GM21447 (cell line): ENCODE data around the gene OTOR.
A peak's percentile ranks its signal among the peaks of the same experiment; 100 is the strongest.

Source experiments
- ATAC-seq: cut with Tn5 transposase; IDR thresholded peaks from one replicate; pipeline ENCODE4 v1.9.1; 2021; ENCODE audit not compliant: unreplicated experiment

The OTOR gene, protein sequence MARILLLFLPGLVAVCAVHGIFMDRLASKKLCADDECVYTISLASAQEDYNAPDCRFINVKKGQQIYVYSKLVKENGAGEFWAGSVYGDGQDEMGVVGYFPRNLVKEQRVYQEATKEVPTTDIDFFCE

DNA sequence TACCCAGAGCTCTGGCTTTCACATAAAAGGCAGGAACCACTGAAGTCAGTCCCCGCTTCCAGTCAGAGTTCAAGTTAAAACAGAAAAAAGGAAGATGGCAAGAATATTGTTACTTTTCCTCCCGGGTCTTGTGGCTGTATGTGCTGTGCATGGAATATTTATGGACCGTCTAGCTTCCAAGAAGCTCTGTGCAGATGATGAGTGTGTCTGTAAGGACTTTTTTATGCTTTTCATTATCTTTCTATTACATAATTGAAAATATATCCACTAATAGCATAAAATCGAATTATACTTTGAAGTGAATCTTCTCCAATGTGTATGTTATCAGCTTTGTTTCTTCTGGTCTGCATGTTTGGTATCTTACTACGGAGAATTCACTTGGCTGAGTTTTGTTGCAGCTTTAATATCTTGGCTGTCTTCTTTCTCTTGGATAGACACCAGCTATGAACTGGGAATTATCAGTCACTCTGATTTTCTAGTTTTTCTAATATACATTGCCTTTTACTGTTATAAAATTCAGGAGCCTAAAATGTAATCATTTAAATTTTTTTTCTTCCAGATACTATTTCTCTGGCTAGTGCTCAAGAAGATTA is at the start of gene OTOR:
TSS of gene OTOR (plus strand) at position 51 of the 593 bp plus-strand sequence. CDS start at position 95, 44 bp downstream.
- ATAC-seq: no peak

DNA sequence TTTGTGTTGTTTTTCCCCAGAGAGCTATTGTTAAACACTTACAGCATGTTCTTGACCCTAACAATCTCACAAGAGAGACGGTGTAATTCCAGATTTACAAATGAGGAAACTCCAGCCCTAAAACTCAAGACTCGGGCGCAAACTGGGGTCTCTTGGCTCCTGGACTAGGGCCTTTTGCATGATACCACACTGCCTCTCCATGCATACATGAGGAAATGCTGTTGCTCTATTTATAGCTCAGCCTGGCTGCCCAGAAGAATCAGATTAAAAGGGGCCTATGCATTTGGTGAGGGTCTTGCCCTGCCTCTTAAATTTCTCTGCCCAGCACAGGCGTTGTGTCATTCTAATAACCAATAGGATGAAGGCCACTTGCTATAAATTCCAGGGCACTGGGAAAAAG is 48.9 kb upstream of the OTOR start:
- no peak for ATAC-seq

DNA sequence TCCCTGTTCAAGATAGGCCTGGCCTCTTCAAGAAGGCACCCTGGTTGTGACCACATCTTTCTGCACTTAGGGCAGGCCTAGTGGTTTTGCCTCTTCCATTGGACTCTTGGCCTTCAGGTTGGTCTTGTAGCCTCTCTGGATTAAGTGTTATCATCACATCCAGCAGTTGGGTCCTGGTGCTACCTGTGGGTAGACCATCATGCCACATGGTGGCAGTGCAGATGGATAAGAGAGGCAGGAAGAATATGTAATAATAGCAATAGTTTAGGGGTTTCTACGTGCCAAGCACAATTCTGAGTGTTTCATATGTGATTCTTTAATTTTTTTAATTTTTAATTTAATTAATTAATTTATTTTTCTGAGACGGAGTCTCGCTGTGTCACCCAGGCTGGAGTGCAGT is 46.9 kb upstream of the OTOR start:
- ATAC-seq: no peak

DNA sequence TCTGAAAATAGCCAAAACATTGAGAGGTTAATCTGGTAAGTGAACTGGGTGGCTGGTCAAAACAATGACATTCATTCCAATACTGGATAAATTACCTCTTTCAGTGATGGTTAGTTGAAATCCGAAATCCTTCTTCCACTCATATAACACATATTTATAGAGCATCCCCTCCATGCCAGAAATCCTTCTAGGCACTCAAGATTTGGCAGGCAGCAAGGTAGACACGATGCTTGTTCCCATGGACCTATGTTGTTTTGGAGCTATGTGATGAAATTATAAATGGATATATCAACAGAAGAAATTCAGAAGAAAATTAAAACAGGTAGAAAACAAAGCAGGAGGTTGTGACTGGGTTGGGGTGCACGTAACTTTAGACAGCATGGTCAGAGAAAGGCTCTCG is 44.6 kb upstream of the OTOR start:
- no peak for ATAC-seq

DNA sequence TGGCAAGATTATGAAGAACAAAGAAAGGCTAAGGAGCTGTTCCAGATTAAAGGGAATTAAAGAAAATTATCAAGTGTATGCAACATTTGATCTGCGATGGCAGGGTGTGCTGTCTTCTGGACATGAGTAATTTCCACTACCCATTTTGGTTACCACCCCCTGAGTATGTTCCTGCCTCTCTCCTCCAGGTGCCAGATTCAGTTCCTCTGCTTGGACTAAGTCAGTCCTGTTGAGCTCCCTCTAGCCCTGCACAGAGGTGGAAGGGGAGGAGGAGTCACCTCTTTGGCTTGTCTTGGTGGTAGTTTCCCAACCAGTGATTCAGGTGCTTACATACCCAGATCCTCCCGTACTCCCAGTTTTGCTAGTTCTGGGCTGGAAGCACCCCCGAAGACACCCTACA is 40.5 kb upstream of the OTOR start:
- ATAC-seq: no peak

DNA sequence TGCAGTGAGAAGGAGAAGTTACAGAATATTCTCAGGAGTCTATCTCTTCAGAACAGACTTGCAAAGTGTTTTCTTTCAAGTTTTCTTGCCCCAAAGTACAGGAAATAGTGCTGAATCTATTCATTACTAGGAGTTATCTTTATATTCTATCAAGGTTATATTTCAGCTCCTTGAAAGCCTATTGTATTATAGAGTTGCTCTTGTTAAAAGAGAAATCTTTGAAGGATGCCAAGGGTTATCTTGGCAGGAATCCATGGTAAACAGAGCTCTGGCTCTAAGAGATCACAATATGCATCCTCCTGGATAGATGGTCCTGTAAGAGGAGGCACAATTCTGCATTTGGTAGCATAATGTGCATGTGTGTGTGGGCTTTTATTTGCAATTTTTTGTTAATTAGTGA is 39.6 kb upstream of the OTOR start:
- no peak for ATAC-seq

DNA sequence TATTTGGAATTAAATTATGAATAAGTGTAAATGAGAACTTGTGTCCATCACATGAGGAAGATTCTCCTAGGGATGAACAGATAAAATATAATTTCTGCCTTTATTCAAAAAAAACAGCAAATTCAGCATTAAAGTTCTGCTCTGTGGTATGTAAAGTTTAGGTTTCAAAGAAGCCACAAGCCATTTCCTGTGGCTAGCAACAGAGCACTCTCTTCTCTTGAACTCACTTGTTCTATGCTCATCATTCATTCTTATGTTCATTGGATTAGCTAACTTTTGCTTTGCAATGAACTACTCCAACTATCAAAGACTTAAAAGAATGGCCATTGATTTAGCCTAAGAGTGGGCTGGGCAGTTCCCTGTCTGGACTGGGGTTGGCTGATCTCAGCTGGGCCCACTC is 39.1 kb upstream of the OTOR start:
- ATAC-seq: peak; percentile 88

DNA sequence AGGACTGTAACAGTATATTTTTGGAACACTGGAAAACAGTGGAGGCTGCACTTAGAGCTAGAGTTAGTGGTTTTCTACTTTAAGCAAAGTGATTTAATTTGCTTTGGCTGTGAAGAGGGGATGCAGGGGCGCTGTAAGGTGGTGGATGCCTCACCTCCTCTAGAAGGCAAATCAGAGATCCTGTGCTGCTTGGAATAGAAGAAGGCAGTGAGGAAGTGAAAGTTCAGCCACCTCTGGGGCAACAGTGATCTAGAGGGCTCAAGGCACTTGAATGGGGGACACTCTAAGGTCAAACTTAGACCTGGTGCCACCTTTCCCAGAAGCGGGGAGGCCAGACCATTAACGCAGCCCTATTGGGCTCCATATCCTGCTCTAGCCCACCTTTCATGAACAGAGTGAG is 37.4 kb upstream of the OTOR start:
- ATAC-seq: peak; percentile 57

DNA sequence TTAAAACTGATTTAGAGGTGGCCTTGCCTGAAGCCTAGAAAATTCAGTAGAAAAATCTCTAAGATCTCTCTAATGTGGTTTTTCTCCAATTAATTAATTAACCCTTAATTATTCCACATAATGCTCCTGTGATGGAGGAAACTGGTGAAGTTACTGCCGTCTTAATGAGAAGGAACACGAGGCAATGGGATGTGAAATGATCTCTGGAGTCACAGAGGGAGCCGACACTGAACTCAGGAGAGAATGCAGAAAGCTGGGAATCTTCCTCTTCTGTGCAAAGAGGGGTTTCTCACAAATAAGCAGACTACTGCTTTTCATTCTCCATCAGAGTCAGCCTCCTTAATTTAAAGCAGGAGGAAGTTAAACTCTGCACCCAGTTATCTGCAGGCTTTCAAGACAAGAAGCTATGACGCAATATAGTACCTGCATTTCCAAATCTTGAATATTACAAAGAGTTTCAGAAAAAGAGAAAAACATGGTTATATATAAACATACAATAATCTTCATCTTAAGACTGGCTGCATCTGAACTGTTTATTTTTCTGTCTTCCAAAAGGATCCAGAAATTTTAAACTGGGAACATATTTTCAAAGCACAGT is 36.4 kb upstream of the OTOR start:
- no peak for ATAC-seq

DNA sequence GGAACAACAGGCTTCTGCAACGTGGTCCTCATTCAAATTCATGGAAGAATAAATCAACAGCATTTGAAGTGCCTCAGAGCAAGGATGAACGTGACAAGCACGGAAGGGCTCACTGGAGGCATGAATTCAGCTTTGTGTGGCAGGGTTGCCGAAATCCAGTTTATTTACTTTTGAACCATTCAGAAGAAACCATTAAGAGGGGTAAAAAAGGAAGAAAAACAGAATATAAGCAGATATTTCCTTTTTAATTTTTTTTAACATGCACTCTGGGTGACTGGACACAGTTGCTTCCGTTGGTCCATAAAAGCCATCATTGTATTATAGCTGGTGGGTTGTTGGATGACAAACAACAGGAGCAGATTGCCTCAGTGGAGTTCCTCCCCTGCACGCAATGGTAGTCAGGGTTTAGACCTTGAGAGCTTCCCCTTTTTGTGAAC is 35.6 kb upstream of the OTOR start:
- ATAC-seq: no peak

DNA sequence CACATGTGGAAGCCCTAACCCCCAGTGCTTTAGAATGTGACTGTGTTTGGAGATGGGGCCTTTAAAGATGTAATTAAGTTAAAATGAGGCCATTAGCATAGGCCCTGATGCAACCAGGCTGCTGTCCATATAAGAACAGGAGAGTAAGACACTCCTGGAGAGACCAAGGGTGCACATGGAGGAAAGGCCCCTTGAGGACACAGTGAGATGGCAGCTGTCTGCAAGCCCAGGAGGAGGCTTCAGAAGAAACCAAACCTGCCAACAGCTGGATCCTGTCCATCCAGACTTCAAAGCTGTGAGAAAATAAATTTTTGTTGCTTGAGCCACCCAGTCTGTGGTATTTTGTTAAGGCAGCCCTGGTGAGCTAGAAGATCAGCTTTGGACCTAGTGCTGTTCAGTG is 35.1 kb upstream of the OTOR start:
- no peak for ATAC-seq

DNA sequence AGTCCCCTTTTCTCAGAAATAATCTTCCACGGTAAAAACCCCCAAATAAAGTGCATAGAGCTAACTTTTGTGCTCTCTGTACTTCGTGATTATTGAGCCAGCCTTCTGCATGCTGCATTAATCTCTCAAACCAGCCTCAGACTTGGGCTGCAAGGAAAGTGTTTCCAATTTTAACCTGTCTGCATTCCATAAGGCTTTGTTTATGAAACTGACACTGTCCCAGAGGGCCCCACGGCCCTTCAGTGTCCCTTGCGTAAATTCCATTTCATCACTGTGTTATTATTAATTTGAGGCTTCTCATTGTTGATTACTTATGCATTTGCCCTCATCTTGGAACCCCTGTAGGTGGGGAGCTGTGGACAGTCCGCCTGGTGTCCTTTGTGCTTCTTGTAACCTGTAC is 33.9 kb upstream of the OTOR start:
- no peak for ATAC-seq

DNA sequence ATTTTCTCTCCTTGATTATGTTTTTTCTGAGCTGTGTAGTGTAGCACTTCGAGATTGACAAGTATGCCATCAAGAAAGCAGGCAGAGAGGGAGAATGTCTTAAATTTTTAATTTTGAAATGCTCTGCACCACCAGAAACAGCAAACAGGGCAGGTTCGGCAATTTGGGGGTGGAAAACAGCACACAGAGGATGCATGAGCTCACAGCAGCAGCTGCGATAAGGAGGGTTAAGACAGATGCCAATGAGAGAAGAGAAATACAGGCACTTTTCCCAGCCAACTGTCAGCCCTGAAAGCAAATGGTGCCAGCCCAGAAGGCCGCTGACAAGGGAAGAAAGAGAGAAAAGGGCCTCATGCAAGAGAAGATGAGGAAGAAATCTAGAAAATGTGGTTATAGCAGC is 33.4 kb upstream of the OTOR start:
- ATAC-seq: no peak

DNA sequence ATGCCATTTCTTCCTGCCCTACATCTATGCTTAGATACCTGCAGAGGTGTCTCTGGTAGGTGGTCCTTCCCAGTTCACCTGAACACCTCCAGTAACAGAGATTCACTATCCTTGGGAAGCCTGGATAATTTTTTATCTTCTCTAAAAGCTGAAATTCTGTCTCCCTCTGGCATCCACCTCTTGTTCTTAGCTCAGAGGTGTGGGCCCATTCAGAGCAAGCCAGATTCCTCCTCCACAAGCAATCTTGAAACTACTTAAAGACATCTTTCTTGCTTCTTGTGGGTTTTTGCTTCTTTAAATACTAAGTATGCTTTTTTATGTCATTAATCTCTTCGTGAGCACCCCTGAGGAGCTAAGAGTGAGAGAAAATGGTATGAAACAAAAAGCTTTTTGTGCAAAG is 28.7 kb upstream of the OTOR start:
- ATAC-seq: no peak

DNA sequence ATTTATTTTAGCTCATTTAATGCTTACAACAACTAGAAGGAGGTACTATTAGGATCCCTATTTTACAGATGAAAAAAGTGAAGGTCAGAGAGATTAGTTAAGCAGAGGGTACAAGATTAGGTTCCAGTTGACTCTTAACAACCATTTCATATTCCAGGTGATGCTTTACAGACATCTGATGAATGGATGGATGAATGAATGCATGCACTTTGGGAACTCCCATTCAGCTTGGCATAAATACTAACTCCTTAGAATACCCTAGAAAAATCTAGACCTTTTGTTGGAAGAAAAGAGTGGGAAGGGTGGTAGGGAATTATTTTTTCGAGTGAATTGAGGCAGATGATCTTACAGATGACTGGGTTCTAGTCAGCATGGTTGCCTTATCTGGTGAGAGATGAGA is 19.1 kb upstream of the OTOR start:
- ATAC-seq: no peak

DNA sequence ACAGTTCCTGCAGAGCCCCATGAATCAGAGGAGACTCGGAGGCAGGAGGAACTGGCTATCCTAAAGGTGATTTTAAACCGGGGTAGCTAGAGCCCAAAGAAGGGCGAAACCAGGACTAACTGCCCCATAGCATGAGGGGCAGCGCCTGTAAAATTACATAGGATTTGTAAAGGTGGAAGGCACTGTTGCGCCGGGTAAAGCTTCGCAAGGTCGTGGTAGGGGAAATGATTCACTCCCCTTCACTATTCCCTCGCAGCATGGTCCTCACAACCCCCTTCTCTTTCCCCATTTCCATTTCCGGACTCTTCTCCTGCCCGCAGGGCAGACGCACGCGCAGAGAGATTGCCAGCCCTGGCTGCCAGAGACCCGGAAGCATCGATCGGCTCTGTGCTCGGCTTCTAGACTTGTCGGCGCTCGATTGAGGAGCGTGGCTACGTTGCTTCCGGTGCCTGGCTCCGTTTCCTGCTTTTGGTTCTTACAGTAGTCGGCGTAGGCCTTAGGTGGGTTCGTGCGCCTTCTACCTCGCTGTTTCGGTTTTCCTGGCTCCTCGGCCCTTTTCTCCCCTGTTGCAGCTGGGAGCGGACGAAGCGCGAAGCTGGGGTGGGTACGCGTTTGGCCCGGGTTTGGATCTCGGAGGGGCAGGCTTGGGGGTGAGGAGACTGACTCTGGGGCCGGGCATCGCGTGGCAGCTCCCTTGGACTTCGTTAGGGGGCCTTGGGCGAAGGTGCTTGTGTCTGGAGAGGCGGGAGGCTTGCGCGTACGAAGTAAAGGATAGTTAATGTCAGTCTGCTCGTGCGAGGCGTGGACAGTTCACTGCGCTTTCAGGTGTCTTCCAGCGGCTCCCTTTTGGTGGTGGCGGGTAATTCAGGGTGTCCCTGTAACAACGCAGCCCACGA is 18.3 kb upstream of the OTOR start, which contains the start of gene SNRPB2:
TSS of gene SNRPB2 (plus strand) at position 462 of the 896 bp plus-strand sequence. CDS start 1,677 bp downstream, outside the sequence.
- ATAC-seq: peak; percentile 98

DNA sequence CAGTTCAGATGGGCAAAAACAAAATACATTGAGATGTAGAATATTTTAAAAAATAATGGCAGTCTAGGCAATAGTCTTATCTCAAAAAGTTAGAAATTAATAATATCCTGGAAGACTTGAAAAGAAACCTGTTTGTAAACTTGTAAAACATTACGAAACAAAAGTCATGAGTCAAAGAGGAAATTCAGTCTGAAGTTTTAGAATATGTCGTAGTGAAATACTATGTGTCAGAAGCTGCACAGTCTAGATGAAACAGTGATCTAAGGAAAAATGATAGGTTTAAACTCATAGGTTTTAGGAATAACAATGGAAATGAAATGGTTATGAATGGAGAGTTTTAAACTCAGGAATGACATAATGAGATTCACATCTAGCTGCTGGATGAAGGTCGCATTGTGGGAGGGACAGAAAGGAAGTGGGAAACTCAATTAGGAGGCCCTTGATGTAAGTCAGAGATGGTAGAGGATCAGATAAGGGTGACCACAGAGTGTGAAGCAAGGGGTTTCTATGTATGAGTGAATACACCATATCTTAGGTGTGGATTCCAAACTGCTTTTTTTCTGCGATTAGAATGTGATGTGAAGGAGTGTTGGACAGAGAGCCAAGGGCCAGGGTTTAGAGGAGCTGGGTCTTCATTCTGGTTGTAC is 15.5 kb upstream of the OTOR start:
- ATAC-seq: no peak

DNA sequence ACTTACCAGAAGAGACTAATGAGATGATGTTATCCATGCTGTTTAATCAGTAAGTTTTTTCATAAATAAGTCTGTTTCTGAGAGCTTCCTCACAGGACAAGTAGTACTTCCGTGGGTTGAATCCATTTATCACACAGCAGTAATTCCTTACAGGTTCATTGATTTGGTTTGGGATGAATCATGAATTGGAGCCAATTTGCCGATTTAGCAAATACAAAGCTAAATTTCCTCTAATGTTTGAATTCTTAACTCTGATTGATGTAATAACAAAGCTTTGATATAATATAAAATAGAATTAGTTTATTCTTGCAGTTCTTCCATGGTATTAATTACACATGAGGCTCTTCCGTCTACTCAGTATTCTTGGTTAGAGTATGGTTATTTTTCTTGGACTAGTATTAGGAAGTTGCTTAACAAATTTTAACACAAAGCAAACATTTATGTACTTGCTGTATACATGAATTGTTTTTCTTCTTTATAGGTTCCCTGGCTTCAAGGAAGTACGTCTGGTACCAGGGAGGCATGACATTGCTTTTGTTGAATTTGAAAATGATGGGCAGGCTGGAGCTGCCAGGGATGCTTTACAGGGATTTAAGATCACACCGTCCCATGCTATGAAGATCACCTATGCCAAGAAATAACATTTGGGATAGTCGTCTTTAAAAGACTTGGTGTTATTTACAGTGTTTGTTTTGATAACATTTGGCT is 7.6 kb upstream of the OTOR start:
- no peak for ATAC-seq

DNA sequence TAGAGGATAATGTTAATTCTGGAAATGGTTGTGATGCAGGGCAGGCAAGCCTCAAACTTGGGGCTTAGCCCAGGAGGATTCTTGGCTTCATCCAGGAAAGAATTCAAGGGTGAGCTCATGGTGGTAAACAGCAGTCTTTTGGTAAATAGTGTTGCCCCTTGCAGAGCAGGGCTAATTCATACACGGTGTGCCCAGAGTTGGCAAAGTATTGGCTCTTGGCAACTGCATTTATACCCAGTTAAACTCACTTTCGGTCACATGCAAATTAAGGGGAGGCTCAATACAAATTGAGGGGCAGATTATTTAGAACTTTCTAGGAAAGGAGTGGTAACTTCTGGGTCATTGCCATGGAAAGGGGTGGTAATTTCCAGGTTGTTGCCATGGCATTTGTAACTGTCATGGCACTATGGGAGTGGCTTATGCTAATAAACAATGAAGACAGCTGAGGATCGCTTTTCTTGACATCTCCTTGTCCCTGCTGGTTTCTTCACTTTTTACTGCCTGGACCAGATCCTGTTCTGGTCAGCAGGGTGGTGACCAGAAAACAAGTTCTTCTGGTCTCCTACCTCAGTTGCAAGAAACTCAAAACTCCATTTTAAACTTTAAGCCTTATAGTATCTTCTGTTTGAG is 3.9 kb upstream of the OTOR start:
- ATAC-seq: no peak

DNA sequence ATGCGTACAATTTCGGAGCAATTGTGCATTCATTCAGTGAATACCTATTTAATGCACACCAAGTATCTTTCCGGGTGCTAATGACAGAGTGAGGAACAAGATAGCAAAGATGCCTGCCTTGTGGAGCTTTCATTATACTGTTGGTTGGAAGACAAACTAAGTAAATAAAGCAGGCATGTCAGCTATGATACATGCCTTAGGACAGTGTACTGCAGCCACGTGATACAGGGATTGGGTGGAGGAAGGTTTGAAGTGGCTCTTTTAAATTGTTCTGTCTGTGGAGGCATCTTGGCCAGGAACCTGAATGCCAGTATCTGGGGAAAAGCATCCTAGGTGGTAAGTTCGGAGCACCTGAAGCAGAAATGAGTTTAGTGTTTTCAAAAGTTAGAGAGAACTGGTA is 3.0 kb upstream of the OTOR start:
- no peak for ATAC-seq
